A549 (cell line): ENCODE results near the gene IL5RA. TPM values are rescaled to one million over a fixed set of nuclear protein-coding genes. Genes with fewer than 3 reads are reported as not detected.

Source experiments
- ATAC-seq, 2 experiments: fragments of 200-7000 bp in 1 of 2; fragments of >200 bp in 1 of 2; cut with Nextera tagmentation in 1 of 2; cut with Tn5 transposase in 1 of 2; 3 replicates each; pipeline versions ENCODE4 v1.8.0 to v1.9.1; 2018 to 2020; ENCODE audit warnings: mild to moderate bottlenecking in 1 of 2, moderate library complexity in 1 of 2
- CTCF ChIA-PET: fragments of 300-600 bp; sonication (Branson Sonifier 250); formaldehyde crosslinking; extraction: SDS; loops from one replicate; lab custom pipeline; 2021; ENCODE audit warnings: antibody characterized with exemption, inconsistent platforms; lab: Yijun Ruan, JAX
- POLR2A ChIA-PET: fragments of 350-600 bp; formaldehyde crosslinking; extraction: SDS; loops from one replicate; lab custom pipeline; 2021; ENCODE audit warnings: antibody characterized with exemption, inconsistent platforms; lab: Yijun Ruan, JAX
- DNase-seq, 2 experiments: peaks; one replicate each; pipeline versions ENCODE4 v3.0.0 to v3.0.0-alpha.2; 2011 to 2016; ENCODE audit warnings: low read depth in 1 of 2, low spot score in 1 of 2
- FAIRE-seq: peaks from 2 replicates; lab custom pipeline; 2011; peaks lifted over from hg19 to GRCh38; lab: Jason Lieb, UNC
- H3K27ac ChIP-seq, 2 experiments: fragments of >200 bp; sonication (Bioruptor Twin); formaldehyde crosslinking; 3 replicates each; pipeline ENCODE4 v1.5.1; 2016 to 2017
- H3K4me1 ChIP-seq: fragments of >200 bp; sonication (Bioruptor Twin); formaldehyde crosslinking; 3 replicates; pipeline ENCODE4 v1.6.1; 2016
- H3K4me2 ChIP-seq: fragments of >200 bp; sonication (Bioruptor Twin); formaldehyde crosslinking; 3 replicates; pipeline ENCODE4 v1.6.1; 2016
- H3K4me3 ChIP-seq: fragments of >200 bp; sonication (Bioruptor Twin); formaldehyde crosslinking; 3 replicates; pipeline ENCODE4 v1.5.1; 2016
- H3K9me3 ChIP-seq: fragments of >200 bp; sonication (Bioruptor Twin); formaldehyde crosslinking; 3 replicates; pipeline ENCODE4 v1.6.1; 2016
- CBX8 ChIP-seq: fragments of 200-600 bp; sonication (generic); IDR thresholded peaks from 2 replicates; pipeline ENCODE4 v1.6.1; 2016
- CEBPB ChIP-seq, 2 experiments: fragments of >200 bp in 1 of 2; sonication (Bioruptor Twin) in 1 of 2; formaldehyde crosslinking in 1 of 2; IDR thresholded peaks; 2 replicates each; pipeline ENCODE4 v1.6.1; 2012 to 2016
- CHD2 ChIP-seq: fragments of 150-350 bp; IDR thresholded peaks from 2 replicates; pipeline ENCODE4 v1.6.1; 2014; ENCODE audit warnings: low read length; ENCODE audit not compliant: partially characterized antibody
- CHD4 ChIP-seq: fragments of 200-600 bp; sonication (generic); IDR thresholded peaks from 2 replicates; pipeline ENCODE4 v1.6.1; 2016; ENCODE audit warnings: antibody characterized with exemption, mild to moderate bottlenecking, borderline replicate concordance
- EHMT2 ChIP-seq: fragments of 200-600 bp; sonication (generic); IDR thresholded peaks from 2 replicates; pipeline ENCODE4 v1.6.1; 2016; ENCODE audit warnings: antibody characterized with exemption, low read depth, mild to moderate bottlenecking, moderate library complexity
- EP300 ChIP-seq, 2 experiments: fragments of >200 bp; sonication (Bioruptor Twin); formaldehyde crosslinking; IDR thresholded peaks; 2 replicates in 1 of 2; 3 replicates in 1 of 2; pipeline ENCODE4 v1.6.1; 2016 to 2017
- ESRRA ChIP-seq: fragments of 150-350 bp; IDR thresholded peaks from 2 replicates; pipeline ENCODE4 v1.6.1; 2014; ENCODE audit warnings: mild to moderate bottlenecking, low read length, borderline replicate concordance
- FOSL2 ChIP-seq, 2 experiments: fragments of 450-650 bp in 1 of 2; fragments of >200 bp in 1 of 2; sonication (Bioruptor Twin) in 1 of 2; formaldehyde crosslinking; IDR thresholded peaks; 2 replicates each; pipeline versions ENCODE4 v1.5.0 to v1.6.1; 2016 to 2020; ENCODE audit warnings: mild to moderate bottlenecking in 1 of 2, moderate library complexity in 1 of 2
- FOXS1 ChIP-seq: fragments of 250-450 bp; sonication (Bioruptor Pico); IDR thresholded peaks from 2 replicates; pipeline ENCODE4 v1.5.0; 2020; ENCODE audit warnings: mild to moderate bottlenecking, moderate library complexity
- GATA3 ChIP-seq: IDR thresholded peaks from 2 replicates; pipeline ENCODE4 v1.6.1; 2012; ENCODE audit warnings: borderline replicate concordance
- HDAC2 ChIP-seq: fragments of 200-600 bp; sonication (generic); IDR thresholded peaks from 2 replicates; pipeline ENCODE4 v1.6.1; 2016
- HEYL ChIP-seq: fragments of 250-450 bp; sonication (Bioruptor Pico); IDR thresholded peaks from 2 replicates; pipeline ENCODE4 v1.8.0; 2021; ENCODE audit warnings: mild to moderate bottlenecking, moderate library complexity
- HOXB13 ChIP-seq: fragments of 250-450 bp; sonication (Bioruptor Pico); IDR thresholded peaks from 2 replicates; pipeline ENCODE4 v1.5.0; 2020; ENCODE audit warnings: low read depth, mild to moderate bottlenecking, moderate library complexity
- HOXB5 ChIP-seq: fragments of 250-450 bp; sonication (Bioruptor Pico); IDR thresholded peaks from 2 replicates; pipeline ENCODE4 v1.5.0; 2020; ENCODE audit warnings: mild to moderate bottlenecking, moderate library complexity
- JUNB ChIP-seq: fragments of >200 bp; sonication (Bioruptor Twin); formaldehyde crosslinking; IDR thresholded peaks from 2 replicates; pipeline ENCODE4 v1.6.1; 2016
- KDM1A ChIP-seq: fragments of 200-600 bp; sonication (generic); IDR thresholded peaks from 2 replicates; pipeline ENCODE4 v1.6.1; 2016; ENCODE audit warnings: low read depth, mild to moderate bottlenecking
- KDM5A ChIP-seq: fragments of 200-600 bp; sonication (generic); IDR thresholded peaks from 2 replicates; pipeline ENCODE4 v1.6.1; 2016; ENCODE audit warnings: antibody characterized with exemption, mild to moderate bottlenecking
- MAFK ChIP-seq: fragments of 450-650 bp; IDR thresholded peaks from 2 replicates; pipeline ENCODE4 v1.6.1; 2014; ENCODE audit not compliant: partially characterized antibody
- MYC ChIP-seq: IDR thresholded peaks from 2 replicates; pipeline ENCODE4 v1.6.1; 2012; ENCODE audit warnings: mild to moderate bottlenecking, inconsistent platforms, low read length, improper control_type of control experiment, borderline replicate concordance
- NFE2L2 ChIP-seq: fragments of 150-350 bp; conservative IDR thresholded peaks from 2 replicates; pipeline ENCODE4 v1.6.1; 2014; ENCODE audit warnings: low read length
- NPAS2 ChIP-seq: fragments of 250-450 bp; sonication (Bioruptor Pico); IDR thresholded peaks from 2 replicates; pipeline ENCODE4 v1.8.0; 2022; ENCODE audit warnings: mild to moderate bottlenecking, moderate library complexity, borderline replicate concordance
- NR3C1 ChIP-seq: fragments of >200 bp; sonication (Bioruptor Twin); formaldehyde crosslinking; IDR thresholded peaks from 3 replicates; pipeline ENCODE4 v1.6.1; 2017
- RAD21 ChIP-seq, 2 experiments: fragments of >200 bp in 1 of 2; sonication (Bioruptor Twin) in 1 of 2; formaldehyde crosslinking in 1 of 2; IDR thresholded peaks in 1 of 2; conservative IDR thresholded peaks in 1 of 2; 2 replicates in 1 of 2; 3 replicates in 1 of 2; pipeline ENCODE4 v1.6.1; 2012 to 2018; ENCODE audit warnings: inconsistent platforms in 1 of 2
- RARB ChIP-seq: fragments of 250-450 bp; sonication (Bioruptor Pico); IDR thresholded peaks from 2 replicates; pipeline ENCODE4 v1.8.0; 2021; ENCODE audit warnings: mild to moderate bottlenecking, moderate library complexity
- RFX5 ChIP-seq: fragments of 450-650 bp; IDR thresholded peaks from 2 replicates; pipeline ENCODE4 v1.7.1; 2014; ENCODE audit warnings: antibody characterized with exemption, mild to moderate bottlenecking, moderate library complexity
- RNF2 ChIP-seq: fragments of 200-600 bp; sonication (generic); IDR thresholded peaks from 2 replicates; pipeline ENCODE4 v1.6.1; 2016; ENCODE audit warnings: low read depth, mild to moderate bottlenecking, antibody characterized with exemption, moderate library complexity, borderline replicate concordance
- TFCP2L1 ChIP-seq: fragments of 250-450 bp; sonication (Bioruptor Pico); IDR thresholded peaks from 2 replicates; pipeline ENCODE4 v1.5.0; 2021; ENCODE audit warnings: mild to moderate bottlenecking
- TP53 ChIP-seq: fragments of 250-450 bp; sonication (Bioruptor Pico); IDR thresholded peaks from 2 replicates; pipeline ENCODE4 v1.5.0; 2021; ENCODE audit warnings: mild to moderate bottlenecking, moderate library complexity
- ZFP36 ChIP-seq: fragments of 450-650 bp; IDR thresholded peaks from 2 replicates; pipeline ENCODE4 v1.6.1; 2014; ENCODE audit warnings: borderline replicate concordance; ENCODE audit not compliant: partially characterized antibody
- WGBS: methylation state at CpG from one replicate; pipeline ENCODE4 v1.1.6; 2017; ENCODE audit errors: missing lambda C conversion rate; 5-methylcytosine and 5-hydroxymethylcytosine counted together
- polyA plus RNA-seq, 4 experiments: library from polyadenylated mRNA; depleted of rRNA in 3 of 4; stranded (reverse); fragments of >200 nt; fragmentation: RNase III in 1 of 4; extraction: RNeasy Plus Mini Kit Qiagen cat#74134 plus additional on column Dnase treatment in 1 of 4; gene quantifications; 2 replicates in 3 of 4; 3 replicates in 1 of 4; pipeline ENCODE4 v1.2.3, GENCODE V29; 2011 to 2017
- TF ChIP-seq, protein P1 (sequence below): fragments of 150-350 bp; IDR thresholded peaks from 2 replicates; pipeline ENCODE4 v1.6.1; 2014; ENCODE audit warnings: low read depth, mild to moderate bottlenecking, low read length
- TF ChIP-seq, protein P2 (sequence below): IDR thresholded peaks from 2 replicates; pipeline ENCODE4 v1.6.1; 2012; ENCODE audit warnings: low read depth, borderline replicate concordance

Gene IL5RA
- polyA plus RNA-seq, 2 of the 4 experiments (the other 2 are of a cell fraction), result not detected

DNA sequence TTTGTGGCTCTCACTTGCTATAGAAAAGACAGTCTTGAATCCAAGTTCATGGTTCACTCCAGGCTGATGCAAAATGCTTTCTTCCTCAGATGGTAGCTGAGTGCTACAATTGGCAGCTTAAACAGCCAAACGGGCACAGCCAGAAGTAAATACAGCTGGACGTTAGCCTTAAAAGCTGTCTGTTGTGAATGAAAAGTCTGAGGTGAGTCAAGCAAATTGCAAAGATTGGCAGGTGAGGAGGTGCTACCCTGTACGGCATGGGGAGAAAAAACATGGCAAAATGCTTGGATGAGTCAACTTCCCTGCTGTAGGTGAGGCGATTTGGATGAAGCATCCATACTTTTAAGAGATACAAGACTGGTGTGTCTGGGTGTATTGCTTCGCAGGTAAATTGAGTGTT is 40.5 kb downstream of the IL5RA start:
- TF ChIP-seq MYC (no peak), CBX8 (no peak), EHMT2 (no peak), NPAS2 (CRISPR knock-in tag) (no peak), TFCP2L1 (CRISPR knock-in tag) (no peak), MAFK (no peak), KDM1A (no peak), EP300 (IDR thresholded peaks at IDR 0.05) (no peak), HEYL (CRISPR knock-in tag) (no peak), RFX5 (no peak), HOXB13 (CRISPR knock-in tag) (no peak), FOSL2 (IDR thresholded peaks at IDR 0.05) (no peak), FOSL2 (CRISPR knock-in tag; IDR thresholded peaks at IDR 0.05) (no peak), GATA3 (no peak), CHD4 (no peak), HDAC2 (no peak), RNF2 (no peak), HOXB5 (CRISPR knock-in tag) (no peak)
- TF ChIP-seq, protein P1, sequence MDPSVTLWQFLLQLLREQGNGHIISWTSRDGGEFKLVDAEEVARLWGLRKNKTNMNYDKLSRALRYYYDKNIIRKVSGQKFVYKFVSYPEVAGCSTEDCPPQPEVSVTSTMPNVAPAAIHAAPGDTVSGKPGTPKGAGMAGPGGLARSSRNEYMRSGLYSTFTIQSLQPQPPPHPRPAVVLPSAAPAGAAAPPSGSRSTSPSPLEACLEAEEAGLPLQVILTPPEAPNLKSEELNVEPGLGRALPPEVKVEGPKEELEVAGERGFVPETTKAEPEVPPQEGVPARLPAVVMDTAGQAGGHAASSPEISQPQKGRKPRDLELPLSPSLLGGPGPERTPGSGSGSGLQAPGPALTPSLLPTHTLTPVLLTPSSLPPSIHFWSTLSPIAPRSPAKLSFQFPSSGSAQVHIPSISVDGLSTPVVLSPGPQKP, result no peak
- TF ChIP-seq, protein P2, sequence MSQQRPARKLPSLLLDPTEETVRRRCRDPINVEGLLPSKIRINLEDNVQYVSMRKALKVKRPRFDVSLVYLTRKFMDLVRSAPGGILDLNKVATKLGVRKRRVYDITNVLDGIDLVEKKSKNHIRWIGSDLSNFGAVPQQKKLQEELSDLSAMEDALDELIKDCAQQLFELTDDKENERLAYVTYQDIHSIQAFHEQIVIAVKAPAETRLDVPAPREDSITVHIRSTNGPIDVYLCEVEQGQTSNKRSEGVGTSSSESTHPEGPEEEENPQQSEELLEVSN, result no peak
- H3K9me3 ChIP-seq, result no peaks in the 10 kb centered on the region
- H3K4me2 ChIP-seq, result no peak overlapping the region
- ChIA-PET POLR2A (no interaction called here), CTCF (interaction anchor here (0.7 to 1.8 kb wide), 3 partner anchors 31 to 391 kb away, joined by 3 read pairs; no protein-coding TSS in a partner anchor)
- no peak overlapping the region for H3K4me3 ChIP-seq
- 37% methylated on average over 5 of the region's 5 CpGs for WGBS
- H3K4me1 ChIP-seq, result peaks cover 12% of the 10 kb centered on the region; the same call in 2 of the 3 replicates
- FAIRE-seq, result no peak
- no peak overlapping the region for H3K27ac ChIP-seq
- ATAC-seq, result no peak
- no peak for DNase-seq

DNA sequence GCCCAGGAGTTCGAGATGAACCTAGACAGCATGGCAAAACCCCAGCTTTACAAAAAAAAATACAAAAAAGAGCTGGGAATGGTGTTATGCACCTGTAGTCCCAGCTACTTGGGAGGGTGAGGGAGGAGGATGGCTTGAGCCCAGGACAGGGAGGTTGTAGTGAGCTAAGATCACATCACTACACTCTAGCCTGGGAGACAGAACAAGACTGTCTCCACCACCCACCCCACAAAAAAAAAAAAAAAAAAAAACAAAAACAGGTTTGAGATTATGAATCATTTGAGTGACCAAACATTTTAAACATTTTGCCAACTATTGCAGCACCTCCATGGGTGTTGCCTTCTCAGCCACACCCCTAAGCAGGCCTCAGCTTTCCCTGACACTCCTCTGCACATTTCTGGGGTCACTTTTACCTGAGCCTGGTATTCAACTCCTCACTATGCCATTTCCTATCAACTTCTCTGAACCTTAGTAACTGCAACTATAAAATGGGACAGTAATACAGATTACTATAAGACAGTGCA is 41.8 kb downstream of the IL5RA start:
- FAIRE-seq, result no peak
- POLR2A ChIA-PET, result no interaction called here

More for the DNA sequence above, 41.8 kb downstream of the IL5RA start:
- Histone ChIP-seq H3K4me3 (no peak overlapping the region), H3K4me1 (peaks cover 12% of the 10 kb centered on the region; the same call in 2 of the 3 replicates), H3K27ac (no peak overlapping the region), H3K4me2 (no peak overlapping the region), H3K9me3 (no peaks in the 10 kb centered on the region)
- 31% methylated on average over 1 of the region's 1 CpG for WGBS
- DNase-seq (no peak), ATAC-seq (no peak)
- TF ChIP-seq RNF2 (no peak), NPAS2 (CRISPR knock-in tag) (no peak), KDM5A (no peak), RARB (CRISPR knock-in tag) (no peak), RAD21 (conservative IDR thresholded peaks at IDR 0.05 in 1 of 2, IDR thresholded peaks at IDR 0.05 in 1 of 2) (no peak), ESRRA (no peak), MYC (no peak), FOXS1 (CRISPR knock-in tag) (no peak), NR3C1 (no peak), RFX5 (no peak), HOXB5 (CRISPR knock-in tag) (no peak), JUNB (no peak), TP53 (CRISPR knock-in tag) (no peak), NFE2L2 (no peak), ZFP36 (no peak), CEBPB (IDR thresholded peaks at IDR 0.05) (no peak), CHD2 (no peak)
- CTCF ChIA-PET, result interaction anchor here (0.5 to 1.8 kb wide), 2 partner anchors 30 to 704 kb away, joined by 3 read pairs; no protein-coding TSS in a partner anchor
